Endothelial cell of umbilical vein (primary cell): Measurements from ENCODE around the gene TEX264. TPM values are rescaled to one million over a fixed set of nuclear protein-coding genes. Genes with fewer than 3 reads are reported as not detected.

Source experiments
- BruUV-seq: library from RNA; stranded (reverse); fragments of 400-500 nt; replicated peaks from 2 replicates; lab custom pipeline; 2021; lab: Mats Ljungman, UMichigan
- CTCF ChIA-PET: fragments of 300-600, 350-600 bp; sonication (Branson Sonifier 250); formaldehyde crosslinking; loops from one replicate; lab custom pipeline; 2021; ENCODE audit warnings: antibody characterized with exemption, inconsistent platforms; lab: Charles Lee
- POLR2A ChIA-PET: fragments of 300-600, 350-600 bp; sonication (Branson Sonifier 250); formaldehyde crosslinking; loops from one replicate; lab custom pipeline; 2021; ENCODE audit warnings: antibody characterized with exemption, inconsistent platforms; lab: Charles Lee
- DNase-seq: peaks from one replicate; pipeline ENCODE4 v3.0.0-alpha.2; 2011; ENCODE audit warnings: low read depth, low spot score
- FAIRE-seq: peaks from 2 replicates; lab custom pipeline; 2011; peaks lifted over from hg19 to GRCh38; lab: Jason Lieb, UNC
- H2AFZ ChIP-seq: 2 replicates; pipeline ENCODE4 v1.6.0; 2012; ENCODE audit warnings: low read depth, low read length, control low read depth, inconsistent platforms
- H3K27ac ChIP-seq: 2 replicates; pipeline ENCODE4 v1.5.1; 2011; ENCODE audit warnings: low read depth, mild to moderate bottlenecking, control low read depth, low read length, moderate library complexity; ENCODE audit not compliant: insufficient read depth
- H3K27me3 ChIP-seq, 2 experiments: 2 replicates each; pipeline versions ENCODE4 v1.6.0 to v1.6.1; 2011; ENCODE audit warnings: low read length in 2 of 2, mixed read lengths in 1 of 2; ENCODE audit not compliant: control insufficient read depth in 2 of 2, insufficient read depth in 2 of 2
- H3K36me3 ChIP-seq, 2 experiments: 2 replicates in 1 of 2; 3 replicates in 1 of 2; pipeline ENCODE4 v1.5.1; 2011; ENCODE audit warnings: low read length in 2 of 2, mild to moderate bottlenecking in 1 of 2, moderate library complexity in 1 of 2; ENCODE audit not compliant: control insufficient read depth in 2 of 2, insufficient read depth in 2 of 2; ENCODE audit errors: extremely low read depth in 1 of 2
- H3K4me1 ChIP-seq: 3 replicates; pipeline ENCODE4 v1.5.1; 2011; ENCODE audit warnings: mild to moderate bottlenecking, low read length; ENCODE audit not compliant: control insufficient read depth, insufficient read depth; ENCODE audit errors: extremely low read depth
- H3K4me2 ChIP-seq: 2 replicates; pipeline ENCODE4 v1.6.1; 2011; ENCODE audit warnings: low read length, control low read depth, mixed read lengths; ENCODE audit not compliant: insufficient read depth
- H3K4me3 ChIP-seq, 3 experiments: fragments of 200-600 bp in 1 of 3; sonication (generic), shearing (Covaris generic) in 1 of 3; replicated peaks in 1 of 3; 2 replicates each; pipeline ENCODE4 v1.5.1; 2011 to 2016; ENCODE audit warnings: control low read depth in 3 of 3, low read length in 3 of 3, mild to moderate bottlenecking in 2 of 3, inconsistent platforms in 1 of 3, low read depth in 1 of 3, moderate library complexity in 1 of 3; ENCODE audit not compliant: insufficient read depth in 1 of 3
- H3K79me2 ChIP-seq: 2 replicates; pipeline ENCODE4 v1.6.0; 2012; ENCODE audit warnings: low read length, inconsistent platforms; ENCODE audit not compliant: control insufficient read depth, insufficient read depth
- H3K9ac ChIP-seq: replicated peaks from 2 replicates; pipeline ENCODE3; 2011; ENCODE audit warnings: low read length, control low read depth; ENCODE audit not compliant: insufficient read depth; ENCODE audit errors: extremely low read depth
- H3K9me1 ChIP-seq: replicated peaks from 3 replicates; pipeline ENCODE4 v1.6.0; 2011; ENCODE audit warnings: mild to moderate bottlenecking, low read length; ENCODE audit not compliant: control insufficient read depth, insufficient read depth; ENCODE audit errors: extremely low read depth
- H3K9me3 ChIP-seq: replicated peaks from 2 replicates; pipeline ENCODE4 v1.5.1; 2012; ENCODE audit warnings: low read length, inconsistent platforms; ENCODE audit not compliant: control insufficient read depth, insufficient read depth
- H4K20me1 ChIP-seq: replicated peaks from 2 replicates; pipeline ENCODE3; 2011; ENCODE audit warnings: mild to moderate bottlenecking, low read length; ENCODE audit not compliant: control insufficient read depth, insufficient read depth; ENCODE audit errors: extremely low read depth
- CTCF ChIP-seq, 2 donors: IDR thresholded peaks; 1 replicate in 1 of 2; 2 replicates in 1 of 2; pipeline ENCODE4 v1.5.1; 2011; ENCODE audit warnings: low read length in 2 of 2, mild to moderate bottlenecking in 2 of 2, moderate library complexity in 2 of 2, control low read depth in 1 of 2, inconsistent platforms in 1 of 2, low read depth in 1 of 2; ENCODE audit not compliant: insufficient read depth in 1 of 2; ENCODE audit errors: extremely low read depth in 1 of 2
- EZH2 ChIP-seq: IDR thresholded peaks from 2 replicates; pipeline ENCODE4 v1.6.1; 2012; ENCODE audit warnings: borderline replicate concordance, low read depth, mild to moderate bottlenecking, moderate library complexity, low read length, inconsistent platforms; ENCODE audit not compliant: severe bottlenecking
- FOS ChIP-seq: IDR thresholded peaks from 2 replicates; pipeline ENCODE4 v1.6.1; 2011; ENCODE audit warnings: mild to moderate bottlenecking, low read length, moderate library complexity, borderline replicate concordance; ENCODE audit not compliant: insufficient read depth
- GATA2 ChIP-seq: IDR thresholded peaks from 2 replicates; pipeline ENCODE4 v1.7.0; 2011; ENCODE audit warnings: low read depth, mild to moderate bottlenecking, moderate library complexity, mixed read lengths, low read length; ENCODE audit not compliant: insufficient read length, insufficient read depth
- JUN ChIP-seq: IDR thresholded peaks from 2 replicates; pipeline ENCODE4 v1.6.1; 2011; ENCODE audit warnings: borderline replicate concordance, low read depth; ENCODE audit not compliant: insufficient read length, insufficient read depth
- MAX ChIP-seq: IDR thresholded peaks from 2 replicates; pipeline ENCODE4 v1.6.1; 2011; ENCODE audit not compliant: insufficient read depth, insufficient read length
- MYC ChIP-seq: IDR thresholded peaks from one replicate; pipeline ENCODE4 v1.6.1; 2011; ENCODE audit warnings: mild to moderate bottlenecking, low read depth, low read length
- POLR2A ChIP-seq: IDR thresholded peaks from 2 replicates; pipeline ENCODE4 v1.6.1; 2012; ENCODE audit warnings: low read depth, mild to moderate bottlenecking, control low read depth, low read length
- POLR2AphosphoS5 ChIP-seq: IDR thresholded peaks from 2 replicates; pipeline ENCODE4 v1.6.1; 2012; ENCODE audit warnings: low read depth, mild to moderate bottlenecking, control low read depth, low read length, moderate library complexity; ENCODE audit not compliant: insufficient read depth
- dilution Hi-C: fragments of 300-500 bp; cut with MboI; formaldehyde crosslinking; loops from one replicate; pipeline ENCODE4 v1.15.0; 2019; ENCODE audit warnings: low sequenced_read_pairs; ENCODE audit not compliant: extremely low pct_ligation_motif_present
- intact Hi-C: fragments of 100-400 bp; cut with micrococcal nuclease; formaldehyde crosslinking; loops from one replicate; pipeline ENCODE4 v1.10.0; 2022
- polyA plus RNA-seq, 4 experiments: library from polyadenylated mRNA; depleted of rRNA in 3 of 4; stranded (reverse) in 3 of 4; unstranded in 1 of 4; fragments of >200 nt; gene quantifications; 2 replicates each; pipeline versions ENCODE4 v1.2.1 to v1.2.3, GENCODE V29; 2011 to 2012; ENCODE audit warnings: missing spikeins in 1 of 4
- total RNA-seq: library from RNA; stranded (reverse); gene quantifications from 2 replicates; pipeline ENCODE4 v1.2.3, GENCODE V29; 2021

TEX264 gene
- total and polyA plus RNA-seq, 2 donors (not counting 3 experiments of a cell fraction or from before 2014, with no cell fraction given), result 29.0 to 89.7 TPM

GRCh38 chr3:51702156-51702555 lies 31.1 kb downstream of the TEX264 start:
- no peak overlapping the region for H3K4me2 ChIP-seq
- no peaks in the 10 kb centered on the region for H4K20me1 ChIP-seq
- no peak overlapping the region for H3K4me3 ChIP-seq
- H3K79me2 ChIP-seq, result no peaks in the 10 kb centered on the region
- FAIRE-seq (no peak), DNase-seq (no peak)
- no peak for TF ChIP-seq GATA2
- no peak for TF ChIP-seq POLR2AphosphoS5
- no peak for TF ChIP-seq POLR2A
- TF ChIP-seq FOS, result no peak
- TF ChIP-seq EZH2, result no peak
- TF ChIP-seq MAX, result no peak
- no peak for TF ChIP-seq CTCF (IDR thresholded peaks at IDR 0.05; ENCODE audit: extremely low read depth in 1 of 2, insufficient read depth in 1 of 2, low read depth in 1 of 2, low read length in 2 of 2)
- TF ChIP-seq JUN, result no peak
- no peak for TF ChIP-seq MYC
- H3K9me3 ChIP-seq, result no peaks in the 10 kb centered on the region
- H3K27ac ChIP-seq, result no peak overlapping the region
- dilution Hi-C loops, result no loop called here
- peaks cover 2% of the 10 kb centered on the region for H3K4me1 ChIP-seq
- no peak overlapping the region for H2AFZ ChIP-seq
- no peaks in the 10 kb centered on the region for H3K9me1 ChIP-seq
- H3K36me3 ChIP-seq, result peaks cover 0 to 12% of the 10 kb centered on the region in 2 experiments
- CTCF ChIA-PET, result interaction anchor here (0.8 kb wide), 1 partner anchor 12 kb away, joined by 3 read pairs; no protein-coding TSS in a partner anchor
- BruUV-seq, result no TSS peak
- POLR2A ChIA-PET, result no interaction called here
- intact Hi-C loops, result no loop called here
- no peaks in the 10 kb centered on the region for H3K27me3 ChIP-seq
- H3K9ac ChIP-seq, result no peak overlapping the region
